8988T (cell line): ENCODE results near the gene DYNLT2B.
"Not testable (repeated sequence)": the region's sequence is repeated elsewhere in the genome, so short reads cannot be mapped to it uniquely, and the experiment has no call there.

Experiments
- DNase-seq: peaks from one replicate; pipeline ENCODE4 v3.0.0; 2011

The DYNLT2B gene

DNA sequence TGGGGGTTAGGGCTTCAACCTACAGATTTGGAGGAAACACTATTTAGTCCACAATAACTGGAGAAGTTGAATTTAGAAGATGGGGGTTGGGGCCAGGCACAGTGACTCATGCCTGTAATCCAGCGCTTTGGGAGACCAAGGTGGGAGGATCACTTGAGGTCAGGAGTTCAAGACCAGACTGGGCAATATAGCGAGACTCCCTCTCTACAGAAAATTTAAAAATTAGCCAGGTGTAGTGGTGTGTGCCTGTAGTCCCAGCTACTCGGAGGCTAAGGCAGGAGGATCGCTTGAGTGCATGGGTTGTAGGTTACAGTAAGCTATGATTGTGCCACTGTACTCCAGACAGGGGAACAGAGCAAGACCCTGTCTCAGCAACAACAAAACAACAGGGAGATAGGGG lies 5.0 kb upstream of the DYNLT2B start:
- no peak for DNase-seq

DNA sequence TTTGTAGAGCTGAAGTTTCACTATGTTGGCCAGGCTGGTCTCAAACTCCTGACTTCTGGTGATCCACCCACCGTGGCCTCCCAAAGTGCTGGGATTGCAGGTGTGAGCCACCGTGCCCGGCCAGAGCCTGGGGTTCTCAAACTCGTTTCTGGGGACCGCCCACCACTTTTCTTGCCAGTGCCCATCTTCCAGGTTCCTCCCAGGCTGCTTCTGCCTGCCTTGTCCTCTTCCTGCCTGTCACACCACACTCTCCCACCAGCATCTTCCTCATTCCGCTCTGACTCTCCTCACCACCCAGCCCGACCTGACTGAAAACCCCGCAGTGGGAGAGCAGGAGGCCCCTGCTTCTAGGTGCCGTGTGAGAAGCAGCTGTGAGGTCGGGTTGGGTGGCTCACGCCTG lies 3.1 kb upstream of the DYNLT2B start:
- DNase-seq, result no peak

DNA sequence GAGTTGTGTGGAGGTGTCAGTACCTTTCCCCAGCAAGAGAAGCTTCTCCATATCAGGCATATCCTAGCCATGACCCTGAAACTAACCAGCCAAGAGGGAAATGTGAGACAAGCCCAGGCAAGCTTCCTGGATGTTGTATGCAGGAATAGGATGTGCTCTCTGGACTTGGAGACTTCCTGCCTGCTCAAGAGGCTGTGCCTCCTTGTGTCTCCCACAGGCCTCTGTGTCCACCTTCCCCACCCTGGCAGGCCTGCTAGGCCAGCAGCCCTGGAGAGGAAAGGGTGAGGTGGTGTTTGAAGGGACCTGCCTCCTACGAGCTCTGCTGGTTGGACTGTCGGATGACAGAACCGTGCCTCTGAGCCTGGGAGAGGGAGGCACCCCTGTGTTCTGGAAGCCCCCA lies 2.1 kb upstream of the DYNLT2B start:
- no peak for DNase-seq

DNA sequence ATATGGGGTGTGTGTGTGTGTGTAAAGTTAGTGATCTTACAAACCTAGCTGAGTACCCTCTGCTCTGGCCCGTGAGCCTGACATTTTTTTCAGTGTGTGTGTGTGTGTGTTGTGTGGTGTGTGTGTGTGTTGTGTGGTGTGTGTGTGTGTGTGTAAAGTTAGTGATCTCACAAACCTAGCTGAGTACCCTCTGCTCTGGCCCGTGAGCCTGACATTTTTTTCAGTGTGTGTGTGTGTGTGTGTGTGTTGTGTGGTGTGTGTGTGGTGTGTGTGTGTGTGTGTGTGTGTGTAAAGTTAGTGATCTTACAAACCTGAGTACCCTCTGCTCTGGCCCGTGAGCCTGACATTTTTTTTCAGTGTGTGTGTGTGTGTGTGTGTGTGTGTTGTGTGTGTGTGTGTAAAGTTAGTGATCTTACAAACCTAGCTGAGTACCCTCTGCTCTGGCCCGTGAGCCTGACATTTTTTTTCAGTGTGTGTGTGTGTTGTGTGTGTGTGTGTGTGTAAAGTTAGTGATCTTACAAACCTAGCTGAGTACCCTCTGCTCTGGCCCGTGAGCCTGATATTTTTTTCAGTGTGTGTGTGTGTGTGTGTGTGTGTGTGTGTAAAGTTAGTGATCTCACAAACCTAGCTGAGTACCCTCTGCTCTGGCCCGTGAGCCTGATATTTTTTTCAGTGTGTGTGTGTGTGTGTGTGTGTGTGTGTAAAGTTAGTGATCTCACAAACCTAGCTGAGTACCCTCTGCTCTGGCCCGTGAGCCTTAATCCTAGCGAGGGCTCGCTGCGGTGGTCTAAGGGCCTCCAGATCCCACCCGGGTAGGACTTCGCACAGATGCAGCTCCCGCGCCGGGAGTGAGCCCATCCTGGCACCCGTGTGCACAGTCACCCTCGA lies 997 bp downstream of the DYNLT2B start:
- not testable (repeated sequence) for DNase-seq

DNA sequence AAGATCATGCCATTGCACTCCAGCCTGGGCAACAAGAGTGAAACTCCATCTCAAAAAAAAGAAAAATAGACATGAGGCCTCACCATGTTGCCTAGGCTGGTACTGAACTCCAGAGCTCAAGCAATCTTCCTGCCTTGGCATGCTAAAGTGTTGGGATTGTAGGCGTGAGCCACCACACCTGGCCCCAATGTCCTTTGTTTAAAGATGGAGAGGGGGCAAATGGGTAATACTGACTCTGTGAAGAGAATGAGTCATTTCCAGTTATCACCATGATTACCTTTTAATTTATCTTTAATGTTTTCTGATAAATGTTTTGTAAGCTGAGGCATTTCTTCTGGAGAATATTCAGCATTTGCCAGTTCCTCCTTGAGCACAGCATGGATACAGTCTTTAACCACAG lies 2.2 kb downstream of the DYNLT2B start:
- DNase-seq, result no peak

DNA sequence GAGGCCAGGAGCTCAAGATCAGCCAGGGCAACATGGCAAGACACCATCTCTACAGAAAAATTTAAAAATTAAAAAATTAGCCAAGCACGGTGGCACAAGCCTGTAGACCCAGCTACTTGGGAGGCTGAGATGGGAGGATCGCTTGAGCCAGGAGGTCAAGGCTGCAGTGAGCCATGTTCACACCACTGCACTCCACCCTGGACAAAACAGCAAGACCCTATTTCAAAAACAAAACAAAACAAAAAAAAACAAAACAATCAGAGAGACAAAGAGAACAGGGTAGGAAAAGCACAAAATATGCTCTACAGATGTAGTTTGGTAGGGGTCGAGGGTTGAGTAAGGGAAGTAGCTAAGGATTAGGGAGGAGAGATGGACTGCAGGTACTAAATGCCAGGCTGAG lies 3.4 kb downstream of the DYNLT2B start:
- no peak for DNase-seq

DNA sequence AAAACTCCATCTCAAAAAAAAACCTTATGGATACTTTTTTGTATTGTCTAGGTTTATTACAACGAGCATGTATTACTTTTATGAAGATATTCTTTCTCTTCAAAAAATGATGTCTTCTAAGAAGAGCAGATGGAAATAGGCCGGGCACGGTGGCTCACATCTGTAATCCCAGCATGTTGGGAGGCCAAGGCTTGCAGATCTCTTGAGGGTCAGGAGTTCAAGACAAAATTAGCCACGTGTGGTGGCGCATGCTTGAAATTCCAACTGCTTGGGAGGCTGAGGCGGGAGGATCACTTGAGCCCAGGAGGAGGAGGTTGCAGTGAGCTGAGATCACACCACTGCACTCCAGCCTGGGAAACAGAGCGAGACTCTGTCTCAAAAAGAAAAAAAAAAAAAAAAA lies 4.0 kb downstream of the DYNLT2B start:
- not testable (repeated sequence) for DNase-seq

DNA sequence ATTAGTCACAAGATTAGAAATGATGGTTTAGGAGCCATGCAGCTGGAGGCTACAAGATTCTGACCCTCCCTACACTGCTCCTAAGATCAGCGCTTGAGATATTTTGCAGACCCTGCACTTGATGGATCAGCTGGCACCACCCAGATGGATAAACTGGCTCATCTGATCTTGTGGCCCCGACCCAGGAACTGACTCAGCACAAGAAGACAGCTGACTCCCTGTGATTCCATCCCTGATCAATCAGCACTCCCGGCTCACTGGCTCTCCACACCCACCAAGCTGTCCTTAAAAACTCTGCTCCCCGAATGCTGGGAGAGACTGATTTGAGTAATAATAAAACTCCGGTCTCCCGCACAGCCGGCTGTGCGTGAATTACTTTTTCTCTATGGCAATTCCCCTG lies 15.1 kb downstream of the DYNLT2B start:
- DNase-seq, result not testable (repeated sequence)

DNA sequence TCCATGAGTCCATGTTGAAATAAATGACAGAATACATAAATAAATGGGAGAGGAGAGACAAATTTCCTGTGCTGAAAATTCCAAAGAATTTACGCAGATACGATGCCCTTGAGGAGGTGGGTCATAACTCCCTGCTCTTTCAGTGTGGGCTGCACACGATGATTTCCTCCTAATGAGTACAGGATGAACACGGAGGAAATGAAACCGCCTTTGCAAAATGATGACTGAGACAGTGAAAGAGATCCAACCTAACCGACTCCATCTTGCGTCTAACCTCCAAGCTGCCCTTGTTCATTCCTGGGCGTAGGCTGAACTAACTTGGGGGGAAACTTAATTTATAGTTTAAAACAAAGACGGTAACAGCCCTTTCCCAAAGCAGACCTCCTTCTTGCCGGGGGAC lies 15.5 kb downstream of the DYNLT2B start:
- DNase-seq, result not testable (repeated sequence)

DNA sequence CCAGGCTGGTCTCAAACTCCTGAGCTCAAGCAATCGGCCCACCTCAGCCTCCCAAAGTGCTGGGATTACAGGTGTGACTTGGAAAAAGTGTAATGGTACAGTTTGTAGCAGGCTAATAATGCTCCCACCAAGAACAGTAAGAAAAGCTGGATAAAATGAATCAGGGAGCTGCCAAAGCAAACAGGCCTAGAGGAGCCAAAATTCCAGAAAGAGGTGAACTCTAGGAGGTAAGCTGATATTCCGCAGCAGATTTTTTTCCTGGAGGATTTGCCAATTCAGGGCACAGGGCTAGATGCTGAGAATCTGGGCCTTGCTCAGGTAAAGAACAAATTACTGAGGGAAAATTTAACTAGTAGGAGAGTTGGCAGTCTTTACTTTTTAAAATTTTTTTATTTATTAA lies 19.5 kb downstream of the DYNLT2B start:
- no peak for DNase-seq

DNA sequence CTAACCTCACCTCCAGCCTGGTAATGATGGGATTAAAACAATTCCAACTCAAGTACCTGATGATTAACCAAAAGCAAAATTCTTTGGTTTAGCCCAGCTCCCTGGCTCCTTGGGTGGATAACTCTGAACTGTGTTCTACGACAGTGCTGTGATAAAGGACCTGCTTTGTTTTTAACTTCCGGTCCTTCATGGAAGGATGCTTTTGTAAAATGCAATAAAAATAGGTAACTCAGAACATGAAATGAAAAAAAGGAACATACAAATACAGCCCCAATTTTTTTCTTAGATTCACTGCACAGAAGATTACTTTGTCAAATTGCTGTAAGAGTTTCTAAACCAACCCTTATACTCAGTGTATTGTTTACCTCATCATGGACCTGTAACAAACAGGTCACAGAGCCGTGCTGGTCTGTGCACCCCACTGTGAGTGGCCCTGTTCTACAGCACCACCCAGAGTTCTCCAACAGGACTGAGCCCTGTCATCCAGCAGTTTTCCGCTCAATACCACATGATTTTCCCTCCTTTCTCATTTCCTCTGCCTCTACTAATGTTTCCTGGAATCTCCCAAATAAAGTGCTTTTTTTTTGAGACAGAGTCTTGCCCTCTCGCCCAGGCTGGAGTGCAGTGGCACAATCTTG lies 25.6 kb downstream of the DYNLT2B start:
- no peak for DNase-seq

DNA sequence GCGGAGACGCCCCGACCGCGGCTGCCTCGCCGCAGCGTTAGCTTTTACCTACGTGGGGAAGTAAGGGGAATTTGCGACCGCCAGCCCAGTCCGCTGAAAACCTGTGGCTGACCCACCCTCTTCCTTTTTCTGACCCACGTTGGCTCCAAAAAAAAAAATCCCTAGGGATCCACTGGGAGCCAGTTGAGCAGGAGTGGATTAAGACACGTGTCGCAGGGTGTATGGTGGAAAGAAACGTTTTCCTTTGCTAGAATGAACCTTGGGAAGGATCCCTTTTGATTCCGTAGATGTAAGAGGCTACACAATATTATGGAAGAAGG lies 29.9 kb downstream of the DYNLT2B start:
- peak; percentile 23 for DNase-seq

DNA sequence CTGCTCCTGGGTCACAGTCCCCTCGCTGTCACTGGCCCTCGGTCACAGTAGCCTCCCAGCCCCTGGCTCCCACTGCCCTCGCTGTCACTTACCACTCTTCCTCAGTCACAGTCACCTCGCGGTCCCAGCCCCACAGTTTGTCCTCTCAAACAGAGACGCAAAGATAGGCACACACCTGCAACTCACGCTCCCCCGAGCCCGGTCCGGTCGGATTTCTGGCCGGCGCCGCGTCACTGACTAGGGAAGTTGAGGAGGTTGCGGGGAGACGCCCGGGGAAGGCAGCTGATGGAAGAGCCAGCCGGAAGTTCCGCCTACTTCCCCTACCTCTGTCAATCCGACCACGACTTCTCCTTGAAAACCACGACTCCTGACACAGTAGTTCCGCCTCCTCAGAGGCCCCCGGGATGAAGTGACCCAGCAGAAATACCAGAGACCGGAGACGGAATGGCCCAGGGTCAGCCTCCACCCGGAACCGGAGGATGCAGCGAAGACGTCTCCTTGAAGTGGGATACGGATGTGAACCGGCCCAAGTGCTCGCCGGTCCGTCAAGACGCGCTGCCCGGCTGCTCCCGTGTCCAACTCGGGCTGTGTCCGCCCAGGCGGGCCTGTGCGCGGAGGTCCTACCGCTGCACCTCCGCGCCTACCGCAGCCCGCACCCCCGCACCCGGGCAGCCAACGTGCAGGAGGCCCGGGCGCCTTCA lies 30.4 kb downstream of the DYNLT2B start, which contains the start of gene PCYT1A:
PCYT1A (minus strand) TSS at position 287 of the 701 bp plus-strand sequence. CDS start 17,195 bp downstream, outside the sequence.
- DNase-seq, result peak; percentile 88

DNA sequence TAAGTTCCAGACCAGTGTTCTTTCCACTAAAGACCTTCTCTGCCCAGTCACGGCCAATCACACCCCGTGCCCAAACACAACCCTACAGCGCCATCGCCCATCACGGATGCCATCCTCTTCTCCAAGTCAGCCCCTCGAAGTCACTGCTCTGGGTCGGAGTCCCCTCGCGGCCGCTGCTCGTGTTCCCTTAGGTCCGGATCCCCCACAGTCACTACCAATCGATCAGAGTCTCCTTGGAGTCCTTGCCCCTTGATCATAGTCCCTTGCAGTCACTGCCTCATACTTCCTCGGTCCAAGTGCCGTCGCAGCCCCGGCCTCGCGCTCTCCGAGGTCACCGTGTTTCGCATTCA lies 31.0 kb downstream of the DYNLT2B start:
- peak; percentile 26 for DNase-seq

DNA sequence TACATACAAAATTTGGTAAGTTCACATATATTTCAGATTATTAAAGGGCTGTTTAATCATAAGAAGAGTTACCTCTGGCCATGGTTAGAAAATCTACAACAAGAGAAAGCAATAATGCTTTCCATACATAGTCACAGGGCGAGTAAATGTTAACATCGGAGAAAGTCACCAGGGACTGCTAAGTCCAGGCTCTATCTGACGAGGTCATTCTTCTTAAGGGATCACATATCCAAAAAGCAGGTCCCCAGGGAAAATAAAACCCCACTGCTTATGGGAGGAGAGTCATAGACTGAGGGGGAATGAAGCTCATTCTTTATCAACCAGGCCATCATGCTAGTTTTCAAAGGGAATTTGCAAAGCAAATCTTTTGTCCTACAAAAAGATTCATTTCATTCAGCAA lies 33.6 kb downstream of the DYNLT2B start:
- DNase-seq, result no peak

DNA sequence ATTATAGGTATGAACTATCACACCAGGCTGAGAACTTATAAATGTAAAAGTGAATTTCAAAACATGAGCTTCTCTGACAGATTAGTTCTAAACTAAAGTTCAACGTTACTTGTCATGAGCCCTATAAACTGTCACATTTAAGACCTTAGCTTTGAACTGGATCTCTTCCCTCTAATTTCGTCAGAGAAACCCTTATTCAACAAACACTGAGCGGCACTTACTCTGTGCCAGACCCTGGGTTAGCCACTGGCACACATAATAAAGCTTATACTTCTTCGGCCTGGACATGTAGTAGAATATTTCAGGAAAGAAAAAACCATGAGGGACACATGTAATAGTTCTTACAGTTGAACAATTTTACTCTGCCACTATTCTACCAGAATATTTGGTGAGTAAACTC lies 36.1 kb downstream of the DYNLT2B start:
- DNase-seq, result no peak

DNA sequence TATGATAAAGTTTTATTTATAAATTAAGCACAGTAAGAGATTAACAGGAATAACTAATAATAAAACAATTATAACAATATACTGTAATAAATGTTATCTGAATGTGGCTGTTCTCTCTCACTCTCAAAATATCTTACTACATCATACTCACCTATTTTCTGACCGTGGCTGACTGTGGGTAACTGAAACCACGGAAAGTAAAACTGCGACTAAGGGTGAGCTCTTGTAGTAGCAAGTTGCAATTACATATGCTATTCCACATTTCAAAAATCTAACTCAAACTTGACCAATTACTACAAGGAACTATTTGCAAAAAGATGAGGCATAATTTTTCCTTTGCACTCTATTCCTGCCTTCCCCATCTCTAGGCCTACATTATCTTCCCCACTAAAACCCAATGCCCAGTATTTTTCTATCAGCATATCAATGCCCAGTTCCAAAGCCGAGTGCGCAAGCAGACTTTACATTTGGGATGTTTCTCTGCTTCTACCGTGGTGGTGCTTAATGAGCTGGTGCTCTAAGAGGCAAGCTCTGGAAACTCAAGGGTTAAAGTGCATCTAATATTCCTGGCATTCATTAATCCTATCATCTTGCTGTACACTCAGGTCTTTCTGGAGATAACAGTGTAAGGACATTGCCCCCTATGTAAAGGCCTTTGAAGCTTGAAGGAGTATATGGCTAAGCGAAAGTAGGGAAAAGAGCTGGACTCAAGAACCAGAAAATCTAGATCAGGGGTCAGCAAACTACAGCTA lies 37.2 kb downstream of the DYNLT2B start:
- DNase-seq, result no peak

DNA sequence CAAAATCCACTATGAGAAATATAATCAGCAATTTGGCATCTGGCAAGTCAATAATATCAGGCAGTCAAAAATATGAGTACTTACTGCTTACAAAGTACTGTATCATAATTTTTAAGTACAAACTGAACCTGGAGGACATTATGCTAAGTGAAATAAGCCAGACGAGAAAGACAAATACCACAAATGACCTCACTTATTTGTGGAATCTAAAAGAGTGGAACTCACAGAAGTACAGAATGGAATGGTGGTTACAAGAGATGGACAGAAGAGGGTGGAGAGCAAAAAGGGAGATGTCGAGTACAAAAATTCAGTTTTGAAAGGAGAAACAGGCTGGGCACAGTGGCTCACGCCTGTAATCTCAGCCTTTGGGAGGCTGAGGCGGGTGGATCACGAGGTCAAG lies 42.9 kb downstream of the DYNLT2B start:
- DNase-seq, result no peak

DNA sequence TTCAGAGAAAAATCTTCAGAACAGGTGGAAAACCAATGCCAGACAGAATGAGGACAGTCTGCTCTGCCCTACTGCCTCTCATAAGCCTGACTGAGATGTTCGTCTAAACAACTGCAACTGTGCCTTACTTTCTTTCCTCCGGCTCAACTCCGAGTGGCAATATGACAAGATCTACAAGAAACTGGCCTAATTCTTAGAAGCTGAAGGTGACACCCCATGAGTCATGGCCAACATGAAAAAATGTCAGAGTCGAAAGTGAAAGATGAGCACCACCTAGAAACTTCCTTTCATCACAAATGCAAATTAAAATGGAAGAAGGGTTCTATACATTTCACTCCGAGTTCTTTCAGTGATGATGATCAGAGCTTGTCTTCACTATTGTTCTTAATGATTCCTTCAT lies 43.5 kb downstream of the DYNLT2B start:
- no peak for DNase-seq

DNA sequence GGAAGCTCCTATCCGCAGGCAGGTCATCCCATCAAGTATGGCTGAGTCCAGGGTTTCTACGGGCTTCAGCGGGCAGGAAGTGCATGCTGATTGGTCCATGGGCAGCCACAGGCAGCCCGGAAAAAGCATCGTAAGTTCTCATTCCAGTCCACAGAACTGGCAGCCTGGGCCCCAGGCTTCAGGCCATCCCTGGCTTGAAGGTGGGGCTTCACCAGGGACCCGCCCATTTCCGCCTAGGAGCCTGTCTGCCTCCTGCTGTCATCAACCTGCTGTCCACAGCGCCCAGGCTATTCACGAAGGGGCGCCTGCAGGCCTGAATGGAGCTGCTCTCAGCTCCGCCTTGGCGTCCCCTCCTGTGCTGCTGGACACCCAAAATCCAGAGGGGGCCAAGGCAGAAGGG lies 44.4 kb downstream of the DYNLT2B start:
- no peak for DNase-seq

DNA sequence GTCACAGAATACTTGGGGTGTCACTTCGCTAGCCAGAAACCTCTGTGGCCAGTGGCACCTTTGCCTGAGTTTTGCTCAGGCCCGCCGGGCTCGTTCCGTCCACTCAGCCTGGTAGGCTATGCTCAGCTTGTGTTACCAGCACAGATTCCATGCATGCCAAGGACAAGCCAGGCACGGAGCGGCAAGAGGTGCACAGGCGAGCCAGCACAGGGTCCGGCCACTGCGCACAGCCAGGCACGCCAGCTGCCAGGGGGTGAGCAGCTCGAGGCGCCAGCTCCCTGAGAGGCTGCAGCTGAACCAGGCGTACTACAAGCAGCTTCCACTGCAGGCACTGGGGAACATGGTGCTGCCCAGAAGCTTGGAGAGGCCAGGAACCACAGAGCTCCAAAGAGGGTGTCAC lies 45.2 kb downstream of the DYNLT2B start:
- DNase-seq, result no peak

DNA sequence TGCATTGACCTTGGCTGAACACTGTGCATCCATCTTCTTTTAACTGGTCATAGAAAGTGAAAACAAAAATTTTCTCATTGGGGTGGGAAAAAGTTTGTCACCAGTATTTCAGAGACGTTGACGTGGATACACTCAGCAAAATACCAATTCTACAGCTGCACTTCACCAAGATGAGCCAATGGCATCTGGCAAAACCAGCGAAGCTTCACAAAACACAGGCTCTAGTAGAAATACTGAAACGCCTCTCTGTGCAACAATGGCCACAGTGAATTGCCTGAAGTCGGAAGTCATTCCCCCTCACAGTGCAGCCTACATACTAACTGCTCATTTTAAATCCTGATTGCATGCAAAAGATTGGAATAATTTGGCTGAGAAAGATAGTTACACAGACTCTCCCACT lies 47.5 kb downstream of the DYNLT2B start:
- no peak for DNase-seq
